PC-9 (cell line): ENCODE data around the gene C10orf53.

Experiments
- CTCF ChIP-seq: fragments of 200-600 bp; sonication (generic); conservative IDR thresholded peaks from 2 replicates; pipeline ENCODE4 v1.6.1; 2017; ENCODE audit warnings: mixed run types, antibody characterized with exemption, mild to moderate bottlenecking, moderate library complexity
- EZH2 ChIP-seq: fragments of 200-600 bp; sonication (generic); IDR thresholded peaks from 2 replicates; pipeline ENCODE4 v1.8.0; 2017; ENCODE audit warnings: antibody characterized with exemption, low read depth

DNA sequence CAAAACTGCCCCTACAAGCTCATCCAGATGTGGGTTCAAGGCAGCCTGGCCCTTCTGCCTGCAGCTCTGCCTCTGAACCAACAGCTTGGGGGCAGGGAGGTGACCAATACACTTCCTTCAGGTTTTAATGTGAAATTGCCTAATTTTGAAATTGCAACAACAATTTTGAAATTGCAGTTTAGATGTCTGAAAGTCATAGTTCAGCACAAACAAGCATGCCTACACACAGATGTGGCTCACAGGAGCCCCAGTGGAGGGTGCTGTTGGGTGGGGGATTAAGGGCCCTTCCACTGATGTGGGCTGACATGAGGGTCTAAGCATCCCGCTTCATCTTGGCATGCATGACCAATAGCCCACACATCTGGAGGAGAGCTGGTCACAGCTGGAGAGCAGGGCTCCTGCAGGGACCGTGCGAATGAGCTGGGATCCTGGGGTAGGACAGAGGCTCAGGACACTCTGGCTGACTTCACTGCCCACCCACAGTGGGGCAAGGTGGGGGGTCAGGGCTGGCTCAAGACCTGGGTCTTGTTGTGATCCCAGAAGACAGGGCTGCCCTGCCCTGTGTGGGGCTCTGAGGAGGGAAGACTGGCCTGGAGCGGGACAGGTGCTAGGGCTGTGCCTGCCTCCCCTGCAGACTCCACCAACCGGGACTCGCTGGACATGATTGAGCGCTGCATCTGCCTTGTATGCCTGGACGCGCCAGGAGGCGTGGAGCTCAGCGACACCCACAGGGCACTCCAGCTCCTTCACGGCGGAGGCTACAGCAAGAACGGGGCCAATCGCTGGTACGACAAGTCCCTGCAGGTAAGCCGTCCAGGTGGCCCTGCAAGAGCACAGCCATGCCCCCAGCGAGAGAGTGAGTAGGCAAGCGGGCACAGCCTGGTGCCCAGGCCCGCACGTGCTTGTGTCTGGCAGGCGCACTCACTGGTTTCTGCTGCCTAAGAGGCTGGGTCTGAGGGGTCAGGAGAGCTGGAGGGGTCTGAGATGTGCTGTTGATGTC, 33.3 kb upstream of the C10orf53 start:
- TF ChIP-seq EZH2: no peak
- TF ChIP-seq CTCF: no peak
